Right forelimb (tissue), 1 donor: Measurements from ENCODE around the gene WWOX.
A peak's percentile ranks its signal among the peaks of the same experiment; 100 is the strongest.

Experiments used
- DNase-seq: peaks from one replicate; pipeline ENCODE4 v3.0.0-alpha.2; 2018

The WWOX gene

DNA sequence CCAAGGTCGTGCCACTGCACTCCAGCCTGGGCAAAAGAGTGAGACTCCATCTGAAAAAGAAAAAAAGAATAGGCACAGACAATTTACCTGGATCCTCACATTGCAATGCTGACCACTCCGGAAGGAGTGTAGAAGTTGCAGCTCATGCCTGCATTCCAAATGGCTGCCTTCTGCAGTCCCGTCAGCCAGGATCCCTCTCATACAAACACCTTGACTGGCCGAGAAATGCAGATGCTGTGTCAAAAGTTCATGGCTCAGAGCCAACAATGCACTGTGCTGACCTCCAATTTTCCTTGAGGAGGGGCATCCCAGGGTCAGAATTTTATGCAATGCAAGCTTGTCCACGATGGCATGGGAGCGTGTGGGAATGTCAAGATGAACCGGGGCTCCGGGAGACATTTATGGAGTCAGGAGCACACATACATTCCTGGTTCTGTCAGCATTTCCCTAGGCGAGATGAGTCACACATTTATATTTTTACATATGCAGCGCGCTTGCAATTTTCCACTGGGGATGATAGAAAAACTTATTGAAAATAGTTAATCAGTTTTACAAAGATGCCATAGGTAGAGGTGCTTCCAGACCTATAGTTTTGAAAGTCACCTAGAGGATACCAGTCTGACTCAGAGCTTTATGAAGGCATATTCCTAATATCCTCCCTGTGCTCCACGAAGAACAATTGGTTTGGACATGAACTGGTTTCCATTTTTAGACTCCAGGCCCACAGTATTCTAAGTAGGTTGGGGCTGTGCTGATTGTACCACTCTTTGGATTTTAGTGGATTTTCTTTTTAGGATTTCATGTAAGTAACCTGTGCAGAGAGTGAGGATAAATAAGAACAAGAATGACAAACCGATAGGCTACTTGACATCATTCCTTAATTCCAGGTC lies 886.5 kb downstream of the WWOX start:
- DNase-seq: no peak

- no peak for DNase-seq
Observed at GRCh38 chr16:78987666-78988065, 888.2 kb downstream of the WWOX start.

DNA sequence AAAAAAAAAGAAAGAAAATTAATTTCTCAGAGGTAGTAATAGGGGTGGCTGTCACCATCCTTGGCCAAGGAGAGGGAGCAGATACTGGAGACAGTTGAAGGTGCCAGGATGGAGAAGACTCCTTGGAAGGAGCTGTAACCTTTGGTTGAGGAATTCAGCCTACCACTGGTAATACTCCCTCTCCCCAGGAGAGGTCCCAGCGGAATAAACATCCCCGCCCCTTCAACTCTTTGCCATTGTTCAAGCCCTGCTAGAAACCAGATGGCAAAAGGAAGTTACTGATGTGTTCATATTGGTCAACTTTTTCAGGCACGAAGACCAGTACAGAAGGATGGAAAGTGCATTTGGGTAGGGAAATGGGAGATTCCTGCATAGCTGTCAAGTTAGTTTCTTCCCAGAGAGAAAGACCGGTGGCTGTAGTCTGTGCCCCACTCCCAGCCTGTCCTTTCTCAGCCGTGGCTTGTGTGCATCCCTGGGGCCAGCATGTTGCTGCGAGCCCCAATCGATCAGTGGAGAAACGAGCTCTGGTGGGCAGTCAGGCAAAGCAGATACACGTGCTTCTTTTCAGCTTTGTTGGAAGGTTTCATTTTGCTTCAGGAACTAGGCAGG lies 889.0 kb downstream of the WWOX start:
- DNase-seq: no peak

GRCh38 chr16:78990309-78990701 lies 890.9 kb downstream of the WWOX start:
- no peak for DNase-seq

- no peak for DNase-seq
Observed at GRCh38 chr16:78992001-78992400, 892.5 kb downstream of the WWOX start.

DNA sequence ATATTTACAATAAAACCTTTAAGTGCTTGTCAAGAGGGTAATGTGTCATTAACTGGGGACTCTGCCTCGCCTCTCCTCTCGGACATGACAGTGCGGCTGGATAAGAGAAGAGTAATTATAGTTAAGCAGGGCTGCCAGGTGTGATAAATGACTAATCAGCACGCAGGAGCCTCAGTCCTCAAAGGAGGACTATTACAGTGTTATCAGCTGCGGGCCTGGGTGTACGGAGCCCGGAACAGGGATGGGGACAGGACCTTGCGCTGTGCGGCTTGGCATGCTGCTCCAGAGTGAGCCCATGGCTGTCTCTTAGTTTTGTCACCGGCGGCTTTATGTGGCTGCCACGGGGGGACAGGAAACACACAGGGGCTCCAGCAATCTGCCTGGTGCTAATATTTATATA lies 893.9 kb downstream of the WWOX start:
- DNase-seq: no peak

DNA sequence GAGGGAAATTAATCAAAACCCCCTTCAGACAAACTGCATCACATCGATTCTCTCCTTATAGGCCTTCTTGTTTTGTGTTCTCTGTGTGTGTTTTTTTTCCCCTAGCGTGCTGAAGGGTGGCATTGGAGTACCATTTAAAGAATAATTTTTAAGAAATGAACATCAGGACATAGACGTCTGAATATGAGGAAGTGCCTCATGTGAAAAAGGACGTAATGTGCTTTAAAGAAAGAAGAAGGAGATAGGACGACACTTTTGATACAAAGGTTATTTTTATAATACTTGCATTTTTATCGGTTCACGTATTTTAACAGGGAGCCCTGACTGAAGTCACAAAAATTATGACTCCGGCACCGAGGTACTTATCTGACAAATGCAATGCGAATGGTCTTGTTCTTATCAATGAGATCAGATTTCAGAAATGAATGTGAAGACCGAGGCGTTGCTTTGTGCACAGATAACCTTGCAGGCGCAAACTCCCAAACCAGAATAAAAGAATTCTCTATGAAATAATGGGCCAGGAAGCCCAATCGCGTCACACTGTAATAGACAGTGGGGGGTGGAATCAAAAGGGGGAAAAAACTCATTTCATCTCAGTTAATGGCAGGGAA lies 894.8 kb downstream of the WWOX start:
- no peak for DNase-seq

DNA sequence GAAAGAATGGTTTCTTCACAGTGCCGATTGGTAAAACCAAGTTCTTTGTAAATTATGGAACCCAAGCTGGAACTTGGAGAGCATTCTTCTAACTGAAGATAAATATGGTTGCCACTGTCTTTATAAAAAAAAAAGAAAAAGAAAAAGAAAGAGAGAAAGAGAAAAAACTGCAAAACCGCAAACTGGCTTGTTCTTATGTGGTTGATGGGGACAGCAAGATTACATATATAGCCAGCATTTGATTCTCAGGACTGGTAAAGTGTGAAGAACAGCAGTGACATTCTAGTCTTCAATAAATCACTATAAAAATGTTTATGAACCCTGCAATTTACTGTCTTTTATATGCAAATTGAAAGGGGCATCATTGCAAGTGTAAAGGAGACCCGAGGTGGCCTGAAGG lies 896.0 kb downstream of the WWOX start:
- no peak for DNase-seq

GRCh38 chr16:78996790-78997189 lies 897.3 kb downstream of the WWOX start:
- DNase-seq: no peak

DNA sequence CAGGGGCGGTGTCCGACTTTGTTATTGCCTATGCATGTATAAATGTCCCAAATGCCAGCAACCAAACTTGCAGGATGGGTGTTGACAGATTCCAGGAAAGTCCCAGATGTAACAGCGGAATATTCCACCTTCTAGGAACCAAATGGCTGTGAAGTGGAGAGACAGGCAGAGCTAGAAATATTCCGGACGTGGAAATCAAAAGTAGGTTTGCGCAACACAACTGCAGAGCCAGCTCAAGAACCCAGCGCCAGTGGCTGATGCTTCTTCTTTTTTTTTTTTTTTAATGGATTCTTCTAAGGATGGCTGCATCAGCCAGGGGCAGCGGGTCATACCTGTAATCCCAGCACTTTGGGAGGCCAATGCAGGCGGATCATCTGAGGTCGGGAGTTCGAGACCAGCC lies 899.4 kb downstream of the WWOX start:
- no peak for DNase-seq

DNA sequence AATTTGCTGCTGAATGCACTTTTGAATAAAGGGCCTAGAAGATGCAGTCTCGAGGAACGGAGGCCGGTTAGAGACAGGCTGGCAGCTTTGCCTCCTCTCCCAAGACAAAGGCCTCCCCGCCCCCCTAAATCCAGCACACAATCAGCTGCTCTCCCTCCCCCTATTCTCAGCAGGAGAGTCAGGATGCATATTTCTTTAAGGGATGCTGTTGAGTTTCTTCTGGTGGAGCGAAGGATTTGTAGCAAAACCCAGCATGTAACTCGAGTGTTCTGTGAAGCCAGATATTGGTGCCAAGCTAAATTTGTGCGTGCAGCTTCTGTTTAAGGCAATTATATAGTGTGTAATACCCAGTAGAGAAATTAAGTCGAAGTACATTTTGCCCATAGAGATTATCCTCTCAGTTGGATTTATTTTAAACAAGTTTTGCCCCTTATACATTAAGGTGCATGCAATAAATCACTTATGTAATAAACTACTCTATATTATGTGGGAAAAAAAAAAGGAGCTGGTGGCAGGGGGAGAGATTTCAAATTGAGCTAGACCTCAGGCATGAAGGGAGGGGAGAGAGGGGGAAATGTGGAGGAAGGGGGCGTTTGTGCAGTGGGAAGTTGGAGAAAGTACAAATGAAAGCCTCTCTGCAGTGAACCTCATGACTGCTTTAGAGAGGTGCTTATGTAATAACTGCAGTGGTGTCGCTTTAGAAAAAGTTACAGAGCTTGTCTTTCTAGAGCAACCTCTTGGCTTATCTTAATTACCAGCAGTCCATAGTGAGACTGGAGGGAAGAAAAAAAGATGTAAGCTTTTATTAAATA lies 901.9 kb downstream of the WWOX start:
- DNase-seq: no peak

DNA sequence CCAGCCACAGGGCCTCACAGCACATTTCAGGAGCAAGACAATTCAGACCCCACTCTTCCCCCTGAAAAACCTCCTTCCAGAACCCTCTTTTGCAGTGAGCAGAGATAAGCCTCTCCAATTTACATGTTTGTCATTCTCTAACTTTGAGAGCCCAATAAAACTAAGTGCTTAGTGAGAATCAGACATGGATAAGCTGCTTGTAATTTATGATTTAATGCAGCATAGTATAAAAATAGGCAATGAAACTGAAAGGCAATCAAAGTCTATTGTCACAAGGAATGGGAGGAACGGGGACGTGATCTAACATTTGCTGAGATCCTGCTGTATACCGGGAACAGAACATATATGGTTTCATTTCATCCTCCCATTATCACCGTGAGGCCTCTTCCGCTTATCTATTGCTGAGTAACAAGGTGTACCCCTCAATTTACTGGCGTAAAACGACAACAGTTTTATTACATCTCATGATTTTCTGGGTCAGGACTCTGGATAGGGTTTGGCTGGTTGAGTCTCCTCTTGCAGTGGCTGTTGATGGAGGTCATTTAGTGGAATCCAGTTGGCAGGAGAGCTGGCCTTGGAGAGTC lies 903.7 kb downstream of the WWOX start:
- DNase-seq: no peak

DNA sequence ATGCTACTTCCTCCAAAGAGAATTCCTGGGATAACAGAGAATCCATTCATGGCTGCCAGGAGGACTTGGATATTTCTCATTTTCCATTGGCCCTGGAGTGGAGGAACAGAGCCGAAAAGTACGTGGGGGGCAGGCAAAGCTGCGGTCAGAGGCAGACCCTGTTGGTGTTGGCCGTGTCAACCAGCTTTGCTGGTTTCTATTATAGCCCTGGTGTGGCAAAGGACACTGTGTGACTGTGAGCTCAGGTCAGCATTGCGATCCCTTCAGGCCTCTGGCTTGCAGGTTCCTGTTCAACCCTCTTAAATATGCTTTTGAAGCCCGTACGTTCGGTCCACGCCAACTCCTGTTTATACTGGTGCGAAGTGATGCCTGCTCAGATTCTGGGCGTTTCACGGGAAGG lies 904.9 kb downstream of the WWOX start:
- peak; percentile 65 for DNase-seq

DNA sequence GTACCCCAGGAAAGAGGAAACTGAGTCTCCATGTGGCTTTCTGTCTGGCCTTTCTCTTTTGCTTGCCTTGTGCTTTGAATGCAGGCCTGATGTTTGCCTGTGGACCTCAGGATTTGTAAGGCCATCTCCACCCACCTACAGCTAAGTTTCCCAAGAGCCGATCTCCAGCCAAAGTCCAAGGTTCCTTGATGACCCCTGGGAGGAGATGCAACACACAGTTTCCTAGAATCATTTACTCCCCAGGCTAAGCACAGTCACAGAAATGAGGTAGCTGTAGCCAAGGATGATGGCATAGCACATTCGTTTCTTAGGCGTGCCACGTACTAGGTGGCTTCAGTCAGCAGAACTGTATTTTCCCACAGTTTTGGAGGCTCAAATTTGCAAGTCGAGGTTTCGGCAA lies 905.6 kb downstream of the WWOX start:
- no peak for DNase-seq

DNA sequence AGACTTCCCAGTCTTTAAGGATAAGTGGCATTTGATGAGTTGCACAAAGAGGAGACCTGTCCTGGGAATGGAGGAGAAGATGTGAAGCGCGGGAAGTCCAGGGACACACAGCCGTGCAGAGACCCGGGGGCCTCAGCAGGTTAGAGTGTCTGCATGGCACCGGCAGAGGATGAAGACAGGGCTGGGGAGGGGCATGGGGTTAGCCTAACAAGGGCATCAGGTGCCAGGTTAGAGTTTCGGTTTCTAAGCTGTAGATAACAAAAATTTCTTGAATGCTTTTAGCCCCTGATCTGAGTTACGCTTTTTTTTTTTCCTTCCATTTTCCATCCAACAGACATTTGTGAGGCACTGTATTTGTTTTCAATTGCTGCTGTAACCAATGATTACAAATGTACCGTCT lies 906.8 kb downstream of the WWOX start:
- no peak for DNase-seq

DNA sequence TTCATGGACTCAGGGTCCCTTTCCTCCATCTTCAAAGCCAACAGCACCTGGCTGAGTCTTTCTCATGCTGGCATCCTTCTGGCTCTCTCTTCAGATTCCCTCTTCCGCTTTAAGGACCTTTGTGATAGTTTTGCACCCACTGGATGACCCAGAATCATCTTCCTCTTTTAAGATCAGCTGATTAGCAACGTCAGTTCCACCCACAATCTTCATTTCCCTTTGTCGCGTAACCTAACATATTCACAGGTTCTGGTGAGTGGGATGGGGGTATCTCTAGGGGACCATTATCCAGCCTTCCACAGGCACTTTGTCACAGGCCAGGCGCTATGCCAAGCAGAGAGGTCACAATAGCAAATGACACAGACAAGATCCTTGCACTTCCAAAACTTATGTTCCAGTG lies 907.3 kb downstream of the WWOX start:
- no peak for DNase-seq

DNA sequence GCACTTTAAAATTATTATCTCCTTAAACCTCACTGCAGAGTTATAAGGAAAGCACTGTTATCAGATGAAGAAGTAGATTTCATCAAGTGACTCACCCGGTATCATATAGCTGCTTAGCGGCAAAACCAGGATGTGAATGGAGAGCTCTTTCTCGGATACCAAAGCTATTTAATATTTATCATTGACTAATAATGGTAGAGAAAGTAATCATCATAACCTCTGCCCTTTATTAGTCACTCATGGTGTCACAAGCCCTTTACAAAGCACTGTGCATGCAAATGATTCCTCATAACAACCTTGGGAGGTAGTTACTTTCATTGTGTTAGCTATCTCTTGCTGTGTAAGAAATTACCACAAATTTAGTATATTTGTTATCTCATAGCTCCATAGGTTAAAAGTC lies 908.2 kb downstream of the WWOX start:
- no peak for DNase-seq

GRCh38 chr16:79008036-79008868 lies 908.8 kb downstream of the WWOX start:
- DNase-seq: no peak

GRCh38 chr16:79008869-79009179 lies 909.4 kb downstream of the WWOX start:
- no peak for DNase-seq

- no peak for DNase-seq
Observed at GRCh38 chr16:79009896-79010295, 910.4 kb downstream of the WWOX start.

- DNase-seq: no peak
Observed at GRCh38 chr16:79011282-79011681, 911.8 kb downstream of the WWOX start.
